Stimulated activated CD4-positive, alpha-beta T cell treated with anti-CD3 and anti-CD28 coated beads, Interleukin-4, amount 100 ng/mL, for 24 hours (primary cell): ENCODE results near the gene C1orf198.

Source experiments
- DNase-seq: peaks from one replicate; pipeline ENCODE4 v3.0.0-alpha.2; 2020

Gene C1orf198

DNA sequence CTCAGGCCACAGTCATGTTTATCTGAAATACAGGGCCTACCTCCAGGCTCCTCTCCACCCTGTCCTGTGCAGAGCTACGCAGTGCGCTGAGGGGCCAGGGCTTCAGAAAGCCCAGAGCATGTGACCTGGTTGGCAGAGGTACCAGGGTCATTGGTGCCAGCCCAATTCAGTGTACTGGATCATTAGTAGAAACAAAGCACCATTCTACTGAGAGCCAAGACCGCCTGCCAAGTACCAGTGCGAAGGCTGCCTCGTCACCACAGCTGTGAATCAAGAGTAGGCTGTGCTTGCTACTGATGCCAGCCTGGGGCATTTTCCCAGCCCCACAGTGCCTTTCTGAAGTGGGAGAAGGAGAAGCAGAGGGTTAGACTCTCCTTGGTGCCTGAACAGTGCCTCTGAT lies 61.3 kb downstream of the C1orf198 start:
- DNase-seq: no peak

DNA sequence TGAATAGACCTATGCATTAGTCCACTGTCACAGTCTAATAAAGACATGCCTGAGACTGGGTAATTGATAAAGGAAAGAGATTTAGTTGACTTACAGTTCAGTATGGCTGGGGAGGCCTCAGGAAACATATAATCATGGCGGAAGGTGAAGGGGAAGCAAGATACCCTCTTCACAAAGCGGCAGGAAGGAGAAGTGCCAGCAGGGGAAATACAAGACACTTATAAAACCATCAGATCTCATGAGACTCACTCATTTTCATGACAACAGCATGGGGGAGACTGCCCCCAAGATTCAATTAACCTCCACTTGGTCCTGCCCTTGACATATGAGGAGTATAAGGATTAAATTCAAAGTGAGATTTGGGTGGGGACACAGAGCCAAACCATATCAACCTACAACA lies 61.8 kb downstream of the C1orf198 start:
- no peak for DNase-seq

DNA sequence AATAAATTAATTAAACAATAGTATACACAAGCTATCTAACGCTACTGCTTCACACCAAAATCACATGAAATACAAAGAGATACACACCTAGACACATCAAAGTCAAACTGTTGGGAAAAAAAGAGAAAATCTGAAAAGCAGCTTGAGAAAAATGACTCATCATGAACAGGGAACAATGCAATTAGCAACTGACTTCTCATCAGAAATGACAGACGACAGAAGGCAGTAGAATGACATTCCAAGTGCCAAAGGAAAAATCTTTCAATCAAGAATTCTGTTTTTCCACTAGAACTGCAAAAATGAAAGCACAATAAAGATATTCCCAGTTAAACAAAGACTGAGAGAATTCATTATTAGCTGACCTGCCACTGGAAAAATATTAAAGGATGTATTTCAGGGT lies 63.9 kb downstream of the C1orf198 start:
- DNase-seq: no peak

- no peak for DNase-seq
Observed at GRCh38 chr1:230800891-230801840, 67.2 kb downstream of the C1orf198 start.

DNA sequence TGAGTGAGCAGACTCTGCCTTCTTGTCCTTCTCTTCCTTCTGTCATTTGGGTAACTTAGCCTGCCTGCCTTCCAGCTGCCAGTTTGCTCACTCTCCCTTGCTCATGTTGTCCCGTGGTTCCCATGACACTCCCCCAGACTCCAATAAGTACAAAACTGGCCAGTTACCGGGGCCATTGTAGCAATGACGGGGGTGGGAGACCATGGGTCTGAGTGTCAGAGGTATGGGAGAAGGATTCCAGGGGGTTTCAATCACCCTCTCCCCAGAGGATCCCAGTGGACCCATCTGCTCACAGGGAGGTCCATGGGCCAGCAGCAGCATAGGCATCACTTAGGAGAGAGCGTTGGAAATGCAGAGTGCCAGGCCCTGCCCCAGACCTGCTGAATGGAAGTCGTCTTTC lies 69.8 kb downstream of the C1orf198 start:
- DNase-seq: no peak

- no peak for DNase-seq
Observed at GRCh38 chr1:230797942-230798365, 70.4 kb downstream of the C1orf198 start.

GRCh38 chr1:230797376-230797920 lies 70.9 kb downstream of the C1orf198 start:
- DNase-seq: no peak

GRCh38 chr1:230796626-230797025 lies 71.7 kb downstream of the C1orf198 start:
- no peak for DNase-seq

DNA sequence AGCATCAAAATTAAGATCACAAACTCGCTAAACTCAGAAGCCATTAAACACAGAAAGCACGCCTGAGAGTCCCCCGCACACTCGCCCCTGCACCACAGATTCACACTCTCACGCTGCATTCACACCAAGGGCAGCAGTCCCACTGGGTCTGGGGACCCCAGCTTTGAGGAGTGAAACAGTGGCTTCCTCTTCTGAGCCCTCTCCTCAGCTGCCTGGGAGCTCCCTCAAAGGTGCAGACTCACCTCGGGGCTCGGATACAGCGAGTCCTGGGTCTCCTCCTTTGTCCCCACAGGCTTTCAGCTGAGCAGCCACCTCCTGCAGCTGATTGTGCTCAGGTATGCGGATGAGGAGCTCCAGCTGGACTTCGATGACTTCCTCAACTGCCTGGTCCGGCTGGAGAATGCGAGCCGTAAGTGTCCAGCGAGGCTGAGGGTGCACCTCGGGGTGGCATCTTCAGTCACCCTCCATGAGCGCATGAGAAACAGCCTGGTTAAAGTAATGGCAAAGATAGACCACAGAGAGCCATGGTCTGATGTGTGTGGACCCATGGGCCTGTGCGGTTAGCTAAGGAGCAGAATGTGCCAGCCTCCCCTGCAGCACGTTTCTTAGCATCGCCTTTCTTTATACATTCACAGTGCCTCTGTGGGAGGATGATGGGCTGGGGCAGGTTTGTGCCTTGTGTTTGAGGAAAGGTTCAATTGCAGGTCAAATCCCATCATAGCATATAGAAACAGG lies 73.3 kb downstream of the C1orf198 start:
- no peak for DNase-seq

DNA sequence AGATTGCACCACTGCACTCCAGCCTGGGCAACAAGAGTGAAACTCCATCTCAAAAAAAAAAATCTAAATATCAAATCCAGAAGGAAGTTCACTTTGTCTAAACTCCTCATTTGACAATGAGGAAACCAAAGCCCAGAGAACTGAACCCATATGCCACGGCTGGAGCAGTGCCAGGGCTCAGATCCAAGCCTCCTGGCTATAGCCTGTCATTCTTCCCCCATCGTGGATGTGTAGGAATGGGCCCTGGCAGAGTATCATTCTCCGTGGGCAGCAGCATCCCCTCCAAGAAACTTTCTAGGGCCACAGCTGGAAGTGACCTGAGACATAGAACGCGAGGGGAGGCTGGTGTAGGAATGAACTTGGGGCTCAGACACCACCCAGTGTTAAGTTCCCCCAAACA lies 73.9 kb downstream of the C1orf198 start:
- DNase-seq: no peak

DNA sequence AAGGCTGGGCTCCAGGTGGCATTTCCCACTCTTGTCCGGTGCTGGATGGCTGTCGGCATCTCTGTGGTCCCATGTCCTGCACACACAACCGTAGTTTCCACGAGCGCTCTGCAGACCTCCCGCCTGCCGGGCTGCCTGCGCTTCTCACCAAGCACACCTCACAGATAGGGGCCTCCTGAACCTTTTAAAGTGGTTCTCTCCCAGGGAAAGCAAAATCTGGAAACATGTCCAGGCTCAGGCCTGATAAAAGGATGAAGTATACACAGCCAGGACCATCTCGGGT lies 74.9 kb downstream of the C1orf198 start:
- no peak for DNase-seq

GRCh38 chr1:230792691-230793462 lies 75.4 kb downstream of the C1orf198 start:
- DNase-seq: no peak

DNA sequence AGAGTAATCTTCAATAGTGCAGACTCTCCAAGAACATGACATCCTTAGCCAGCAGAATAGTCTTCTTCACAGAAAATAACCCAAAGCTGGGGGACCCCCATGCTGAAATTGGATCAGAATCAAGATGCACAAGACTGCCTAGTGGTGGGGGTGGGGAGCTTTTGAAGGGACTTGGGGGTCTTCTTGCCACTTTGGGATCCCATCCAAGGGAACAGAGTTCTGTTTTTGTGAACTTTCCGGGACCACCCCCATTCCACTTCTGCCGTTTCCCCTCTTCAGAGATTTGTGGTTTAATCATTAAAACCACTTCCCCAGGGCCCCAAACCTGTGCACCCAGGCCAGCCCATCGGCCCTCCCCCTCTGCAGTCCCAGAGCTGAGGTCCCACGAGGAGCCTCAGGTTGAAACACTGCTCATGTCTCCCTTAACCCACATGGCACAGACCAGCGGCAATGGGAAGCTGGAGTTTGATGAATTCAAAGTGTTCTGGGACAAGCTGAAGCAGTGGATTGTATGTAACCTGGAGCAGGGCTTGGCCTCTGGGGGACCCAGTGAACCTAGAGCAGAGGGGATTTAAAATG lies 76.2 kb downstream of the C1orf198 start:
- no peak for DNase-seq

DNA sequence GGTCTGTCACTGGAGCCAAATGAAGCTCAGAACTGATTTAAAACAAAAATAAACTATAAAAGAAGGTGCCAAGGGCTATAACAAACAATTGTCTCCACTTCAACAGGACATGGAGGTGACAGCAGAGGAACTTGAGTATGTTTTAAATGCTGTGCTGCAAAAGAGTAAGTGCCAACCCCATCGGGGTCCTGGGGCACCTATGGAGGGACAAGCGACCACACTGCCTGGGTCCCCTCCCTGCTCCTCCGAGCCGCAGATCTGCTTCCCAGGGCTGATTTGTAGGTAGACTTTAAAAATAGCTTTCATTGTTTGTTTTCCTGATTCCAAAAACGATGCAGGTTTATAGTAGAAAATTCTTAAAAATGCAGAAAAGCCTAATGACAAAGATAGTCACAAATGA lies 78.3 kb downstream of the C1orf198 start:
- DNase-seq: no peak

DNA sequence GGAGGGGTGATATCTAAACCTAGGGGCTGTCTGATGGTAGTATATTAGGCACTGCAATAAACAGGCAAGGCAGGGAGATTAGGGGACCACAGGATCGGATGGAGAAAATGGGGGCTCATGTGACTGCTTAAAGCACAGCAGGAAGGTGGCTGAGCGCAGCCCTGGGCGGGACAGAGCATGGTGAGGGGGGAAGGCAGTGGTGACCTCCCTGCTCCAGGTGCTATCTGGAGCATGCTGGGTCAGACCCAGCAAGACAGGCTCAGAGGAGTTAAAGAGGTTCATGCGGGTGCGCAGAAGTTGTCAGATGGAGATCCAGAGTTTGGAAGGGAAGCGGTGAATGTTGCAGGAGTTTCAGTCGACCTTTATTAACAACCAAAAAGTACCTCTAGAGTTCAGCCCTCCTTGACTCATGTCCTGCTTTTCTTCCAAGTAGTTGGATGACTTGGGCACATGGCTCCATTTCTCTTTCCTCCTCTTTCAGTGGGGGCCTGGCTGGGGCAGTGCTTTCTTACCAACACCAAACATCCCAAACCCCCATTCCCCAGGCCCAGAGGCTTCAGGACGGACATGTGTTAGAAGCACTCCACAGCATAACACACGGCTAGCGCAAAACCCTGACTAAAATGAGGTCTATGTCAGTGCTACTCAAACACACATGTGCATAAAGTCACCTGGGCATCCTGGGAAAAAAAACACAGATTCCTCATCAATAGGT lies 79.6 kb downstream of the C1orf198 start:
- DNase-seq: no peak

- no peak for DNase-seq
Observed at GRCh38 chr1:230787471-230787870, 80.8 kb downstream of the C1orf198 start.
